HCT116 (cell line): Measurements from ENCODE around the gene SYNPO.

Experiments
- CTCF ChIP-seq, 3 experiments: fragments of 200-600 bp in 1 of 3; sonication (generic) in 1 of 3; IDR thresholded peaks in 2 of 3; conservative IDR thresholded peaks in 1 of 3; 2 replicates each; pipeline ENCODE4 v1.5.1; 2012 to 2017; ENCODE audit warnings: low read depth in 2 of 3, low read length in 2 of 3, antibody characterized with exemption in 1 of 3, borderline replicate concordance in 1 of 3, control low read depth in 1 of 3, mild to moderate bottlenecking in 1 of 3, mixed read lengths in 1 of 3, mixed run types in 1 of 3, moderate library complexity in 1 of 3; ENCODE audit not compliant: insufficient read depth in 1 of 3
- ELF1 ChIP-seq: IDR thresholded peaks from 2 replicates; pipeline ENCODE4 v1.6.1; 2012; ENCODE audit warnings: low read depth, borderline replicate concordance
- POLR2A ChIP-seq: IDR thresholded peaks from 2 replicates; pipeline ENCODE4 v1.7.0; 2011; ENCODE audit warnings: borderline replicate concordance; ENCODE audit not compliant: insufficient read depth, insufficient read length; ENCODE audit errors: extremely low read depth
- POLR2AphosphoS5 ChIP-seq: IDR thresholded peaks from 2 replicates; pipeline ENCODE4 v1.6.1; 2011; ENCODE audit warnings: mild to moderate bottlenecking, low read depth, low read length, moderate library complexity
- ZNF274 ChIP-seq: fragments of 200-500 bp; sonication (Bioruptor generic); IDR thresholded peaks from 2 replicates; pipeline ENCODE4 v1.6.1; 2014; ENCODE audit warnings: mild to moderate bottlenecking, low read depth, low read length, inconsistent platforms

- no peak for TF ChIP-seq POLR2A
- no peak for TF ChIP-seq CTCF (IDR thresholded peaks at IDR 0.05 in 2 of 3, conservative IDR thresholded peaks at IDR 0.05 in 1 of 3; ENCODE audit: borderline replicate concordance in 1 of 3, insufficient read depth in 1 of 3, low read depth in 2 of 3, low read length in 2 of 3)
- TF ChIP-seq POLR2AphosphoS5: no peak
- TF ChIP-seq ELF1: no peak
- TF ChIP-seq ZNF274: no peak
Observed at GRCh38 chr5:150633429-150633828, 7.0 kb upstream of the SYNPO start.
